Parathyroid adenoma (tissue), 2 donors: Measurements from ENCODE around the gene GLUL.

ENCODE experiments used
- H2AFZ ChIP-seq: fragments of 300-600 bp; sonication (generic); one replicate; pipeline ENCODE4 v1.7.0; 2017; ENCODE audit warnings: antibody characterized with exemption, mild to moderate bottlenecking
- H3K27ac ChIP-seq: fragments of 300-600 bp; sonication (generic); one replicate; pipeline ENCODE4 v1.7.0; 2017
- H3K27me3 ChIP-seq: fragments of 300-600 bp; sonication (generic); one replicate; pipeline ENCODE4 v1.7.0; 2017; ENCODE audit warnings: low read length; ENCODE audit not compliant: control insufficient read depth, insufficient read depth
- H3K36me3 ChIP-seq: fragments of 300-600 bp; sonication (generic); one replicate; pipeline ENCODE4 v1.7.0; 2017; ENCODE audit warnings: low read length; ENCODE audit not compliant: control insufficient read depth, insufficient read depth
- H3K4me1 ChIP-seq: fragments of 300-600 bp; sonication (generic); one replicate; pipeline ENCODE4 v1.7.0; 2017; ENCODE audit warnings: control low read depth
- H3K4me2 ChIP-seq: fragments of 300-600 bp; sonication (generic); one replicate; pipeline ENCODE4 v1.7.0; 2017; ENCODE audit warnings: low read length
- H3K4me3 ChIP-seq: fragments of 300-600 bp; sonication (generic); one replicate; pipeline ENCODE4 v1.7.0; 2017; ENCODE audit warnings: low read depth, low read length
- H3K79me2 ChIP-seq: fragments of 300-600 bp; sonication (generic); one replicate; pipeline ENCODE4 v1.7.0; 2017; ENCODE audit warnings: control low read depth
- H3K9ac ChIP-seq: fragments of 300-600 bp; sonication (generic); one replicate; pipeline ENCODE4 v1.7.0; 2017; ENCODE audit warnings: mild to moderate bottlenecking
- H3K9me3 ChIP-seq: fragments of 300-600 bp; sonication (generic); one replicate; pipeline ENCODE4 v1.7.0; 2017; ENCODE audit warnings: low read length; ENCODE audit not compliant: control insufficient read depth
- TF ChIP-seq, protein P1 (sequence below): fragments of 300-600 bp; sonication (generic); IDR thresholded peaks from one replicate; pipeline ENCODE4 v1.7.0; 2017; ENCODE audit warnings: antibody characterized with exemption, mild to moderate bottlenecking
- donor health status: primary hyperparathyroidism.

The GLUL gene

DNA sequence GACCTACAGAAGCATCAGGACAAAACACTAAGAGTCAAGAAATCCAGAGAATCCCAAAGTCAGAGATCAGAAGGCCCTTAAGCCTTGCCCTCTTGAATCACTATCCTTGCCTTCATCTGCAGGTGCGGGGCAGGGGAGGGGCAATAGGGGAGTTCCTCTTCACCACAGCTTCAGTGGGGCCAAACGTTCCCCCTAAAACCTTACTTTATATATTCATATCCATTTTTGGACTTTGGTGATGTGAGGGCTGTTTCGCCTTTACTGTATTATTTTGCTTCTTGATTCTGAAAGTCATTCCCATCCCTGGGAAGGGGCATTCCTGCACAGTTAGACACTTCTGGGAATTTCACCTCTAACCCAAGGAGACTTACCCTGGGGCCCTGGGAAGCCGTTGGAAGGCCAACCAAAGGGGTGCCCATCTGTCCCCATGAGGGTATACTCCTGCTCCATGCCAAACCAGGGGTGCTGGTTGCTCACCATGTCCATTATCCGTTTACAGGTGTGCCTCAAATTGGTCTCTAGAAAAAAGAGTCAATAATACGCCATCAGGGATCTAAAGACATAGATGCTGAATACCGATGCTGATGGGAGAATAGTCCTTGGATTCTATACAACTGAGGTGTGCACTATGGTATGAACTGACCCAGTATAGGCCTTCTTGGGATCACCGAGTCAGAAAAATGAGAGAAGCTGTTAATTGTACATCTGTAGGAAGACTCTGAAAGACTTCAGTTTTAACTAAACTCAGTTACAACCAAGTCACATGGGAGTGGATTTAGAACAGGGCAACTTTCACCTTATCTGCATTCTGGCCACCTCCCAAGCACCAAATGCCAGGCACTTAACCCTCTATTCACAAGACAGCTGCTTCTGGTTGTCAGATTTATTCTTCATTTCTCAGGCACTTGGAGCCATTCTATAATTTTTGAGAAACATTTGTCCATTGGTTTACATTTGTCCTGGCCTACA is 5.4 kb downstream of the GLUL start:
- Histone ChIP-seq H3K27me3 (no peaks in the 10 kb centered on the region), H3K4me3 (no peak overlapping the region), H3K36me3 (no peaks in the 10 kb centered on the region), H3K4me2 (no peak overlapping the region), H3K9me3 (no peaks in the 10 kb centered on the region), H3K79me2 (no peaks in the 10 kb centered on the region), H3K4me1 (no peaks in the 10 kb centered on the region), H3K27ac (no peak overlapping the region), H2AFZ (no peak overlapping the region), H3K9ac (no peak overlapping the region)
- TF ChIP-seq, protein P1, sequence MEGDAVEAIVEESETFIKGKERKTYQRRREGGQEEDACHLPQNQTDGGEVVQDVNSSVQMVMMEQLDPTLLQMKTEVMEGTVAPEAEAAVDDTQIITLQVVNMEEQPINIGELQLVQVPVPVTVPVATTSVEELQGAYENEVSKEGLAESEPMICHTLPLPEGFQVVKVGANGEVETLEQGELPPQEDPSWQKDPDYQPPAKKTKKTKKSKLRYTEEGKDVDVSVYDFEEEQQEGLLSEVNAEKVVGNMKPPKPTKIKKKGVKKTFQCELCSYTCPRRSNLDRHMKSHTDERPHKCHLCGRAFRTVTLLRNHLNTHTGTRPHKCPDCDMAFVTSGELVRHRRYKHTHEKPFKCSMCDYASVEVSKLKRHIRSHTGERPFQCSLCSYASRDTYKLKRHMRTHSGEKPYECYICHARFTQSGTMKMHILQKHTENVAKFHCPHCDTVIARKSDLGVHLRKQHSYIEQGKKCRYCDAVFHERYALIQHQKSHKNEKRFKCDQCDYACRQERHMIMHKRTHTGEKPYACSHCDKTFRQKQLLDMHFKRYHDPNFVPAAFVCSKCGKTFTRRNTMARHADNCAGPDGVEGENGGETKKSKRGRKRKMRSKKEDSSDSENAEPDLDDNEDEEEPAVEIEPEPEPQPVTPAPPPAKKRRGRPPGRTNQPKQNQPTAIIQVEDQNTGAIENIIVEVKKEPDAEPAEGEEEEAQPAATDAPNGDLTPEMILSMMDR, result no peak

DNA sequence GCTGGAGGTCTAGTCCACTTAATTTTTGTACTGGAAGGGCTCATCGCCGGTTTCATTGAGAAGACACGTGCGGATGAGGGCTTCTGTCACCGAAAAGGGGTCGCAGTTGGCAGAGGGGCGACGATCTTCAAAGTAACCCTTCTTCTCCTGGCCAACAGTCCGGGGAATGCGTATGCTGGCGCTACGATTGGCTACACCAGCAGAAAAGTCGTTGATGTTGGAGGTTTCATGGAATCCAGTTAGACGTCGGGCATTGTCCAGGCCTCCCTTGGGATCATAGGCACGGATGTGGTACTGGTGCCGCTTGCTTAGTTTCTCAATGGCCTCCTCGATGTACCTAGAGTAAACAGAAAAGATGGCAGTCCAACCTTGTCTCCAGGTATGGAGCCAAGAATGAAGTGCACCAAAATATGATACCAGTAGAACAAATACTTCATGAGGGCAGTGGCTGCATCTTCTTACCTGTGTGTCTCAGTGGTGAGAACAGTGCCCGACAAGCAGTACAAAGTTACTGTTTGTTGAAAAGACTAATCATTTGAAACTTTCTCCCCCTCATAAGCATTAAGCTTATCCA is 7.1 kb downstream of the GLUL start:
- no peaks in the 10 kb centered on the region for H3K4me1 ChIP-seq
- TF ChIP-seq, protein P1, result no peak
- no peaks in the 10 kb centered on the region for H3K27me3 ChIP-seq
- no peak overlapping the region for H3K27ac ChIP-seq
- H3K9ac ChIP-seq, result no peak overlapping the region
- no peak overlapping the region for H3K4me2 ChIP-seq
- H3K79me2 ChIP-seq, result no peaks in the 10 kb centered on the region
- no peak overlapping the region for H2AFZ ChIP-seq
- H3K9me3 ChIP-seq, result no peaks in the 10 kb centered on the region
- H3K4me3 ChIP-seq, result no peak overlapping the region
- no peaks in the 10 kb centered on the region for H3K36me3 ChIP-seq

DNA sequence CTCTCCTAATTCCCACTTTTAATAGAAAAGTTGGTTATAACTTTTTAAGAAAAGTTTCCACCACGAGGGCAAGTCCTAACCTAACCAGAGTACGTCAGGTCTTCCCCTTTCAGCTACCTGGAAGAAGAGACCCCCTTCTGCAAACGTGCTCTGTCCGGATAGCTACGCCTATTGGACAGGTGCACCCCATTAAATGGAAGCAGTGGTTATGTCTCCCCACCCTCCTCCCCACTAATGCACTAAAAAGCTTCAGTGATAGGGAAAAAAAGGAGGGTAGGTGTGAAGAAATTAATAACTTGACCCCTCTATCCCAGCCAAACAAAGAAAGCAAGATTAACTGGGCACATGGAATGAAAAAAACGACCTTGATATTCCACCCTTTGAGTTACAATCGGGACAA is 7.7 kb downstream of the GLUL start:
- no peak overlapping the region for H2AFZ ChIP-seq
- H3K9ac ChIP-seq, result no peak overlapping the region
- H3K4me1 ChIP-seq, result no peaks in the 10 kb centered on the region
- no peak overlapping the region for H3K4me2 ChIP-seq
- H3K27ac ChIP-seq, result no peak overlapping the region
- no peaks in the 10 kb centered on the region for H3K9me3 ChIP-seq
- TF ChIP-seq, protein P1, result no peak
- no peaks in the 10 kb centered on the region for H3K36me3 ChIP-seq
- no peaks in the 10 kb centered on the region for H3K27me3 ChIP-seq
- H3K79me2 ChIP-seq, result no peaks in the 10 kb centered on the region
- H3K4me3 ChIP-seq, result no peak overlapping the region

DNA sequence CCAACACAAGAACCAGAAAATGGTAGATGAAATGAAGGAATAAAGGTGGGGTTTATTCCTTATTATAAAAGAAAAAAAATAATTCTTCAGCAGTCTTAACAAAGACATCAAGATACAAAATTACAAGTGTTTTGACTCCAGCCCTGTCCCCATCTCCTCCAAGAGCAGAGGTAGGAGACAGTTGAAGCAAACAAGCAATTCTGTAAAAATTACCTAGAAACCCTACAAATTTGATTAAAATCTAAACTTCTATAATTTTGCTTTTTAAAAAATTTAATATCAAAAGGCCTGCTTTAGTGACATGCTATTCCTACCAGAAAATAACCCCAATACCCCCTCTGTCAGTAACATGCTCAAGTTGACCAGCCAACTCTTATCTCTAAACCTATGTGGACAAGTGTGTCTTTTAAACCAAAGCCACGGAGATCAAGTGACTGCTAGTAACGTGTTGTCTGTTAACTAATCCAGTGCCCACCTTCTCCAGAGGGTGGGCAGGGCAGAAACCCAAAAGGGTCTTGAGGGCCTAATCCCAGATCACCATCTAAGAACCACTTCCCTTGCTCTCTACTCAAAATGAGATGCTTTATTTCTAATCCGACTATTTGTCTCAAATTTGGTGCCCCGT is 8.4 kb downstream of the GLUL start:
- Histone ChIP-seq H3K27me3 (no peaks in the 10 kb centered on the region), H3K79me2 (no peaks in the 10 kb centered on the region), H2AFZ (no peak overlapping the region), H3K4me1 (no peaks in the 10 kb centered on the region), H3K36me3 (no peaks in the 10 kb centered on the region), H3K4me2 (no peak overlapping the region), H3K9me3 (no peaks in the 10 kb centered on the region), H3K4me3 (no peak overlapping the region), H3K27ac (no peak overlapping the region), H3K9ac (no peak overlapping the region)
- TF ChIP-seq, protein P1, result no peak
